ENCODE data around the gene SCARB1.

Gene SCARB1

GRCh38 chr12:124864326-124864752 lies 675 bp upstream of the SCARB1 start:
- no peak for DNase-seq (ENCODE audit: low read depth in 2 of 2)

GRCh38 chr12:124862768-124863415 lies 772 bp downstream of the SCARB1 start:
- no peak for DNase-seq (ENCODE audit: low read depth in 2 of 2)

GRCh38 chr12:124861898-124862676 lies 1.6 kb downstream of the SCARB1 start:
- DNase-seq (ENCODE audit: low read depth in 2 of 2): no peak

GRCh38 chr12:124861492-124861891 lies 2.2 kb downstream of the SCARB1 start:
- DNase-seq (ENCODE audit: low read depth in 2 of 2): no peak

DNA sequence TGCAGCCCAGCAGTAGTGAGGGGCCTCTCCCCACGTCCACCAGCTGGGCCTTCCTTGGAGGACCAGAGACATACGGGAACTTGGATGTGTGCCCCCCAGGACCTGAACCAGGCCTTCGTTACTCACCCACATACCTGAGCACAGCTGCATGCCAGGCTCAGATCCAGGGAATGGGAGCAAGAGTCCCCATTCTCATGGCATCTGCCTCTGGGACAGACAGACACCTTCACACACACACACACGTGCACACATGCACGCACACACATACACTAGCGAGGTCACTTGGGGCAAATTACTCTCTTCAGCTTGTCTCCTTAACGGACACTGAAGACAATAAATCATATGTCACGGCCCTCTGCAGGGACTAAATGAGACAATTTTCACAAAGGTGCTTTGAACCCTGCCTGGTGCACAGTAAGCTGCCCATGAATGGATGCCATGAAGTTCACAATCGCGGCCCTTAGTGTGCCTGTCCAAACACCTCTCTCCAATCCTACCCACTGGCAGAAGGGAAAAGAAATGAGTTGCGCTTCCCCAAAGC lies 5.7 kb downstream of the SCARB1 start:
- no peak for DNase-seq (ENCODE audit: low read depth in 2 of 2)

- no peak for DNase-seq (ENCODE audit: low read depth in 2 of 2)
Observed at GRCh38 chr12:124856842-124857178, 6.9 kb downstream of the SCARB1 start.

GRCh38 chr12:124856132-124856841 lies 7.4 kb downstream of the SCARB1 start:
- no peak for DNase-seq (ENCODE audit: low read depth in 2 of 2)

DNA sequence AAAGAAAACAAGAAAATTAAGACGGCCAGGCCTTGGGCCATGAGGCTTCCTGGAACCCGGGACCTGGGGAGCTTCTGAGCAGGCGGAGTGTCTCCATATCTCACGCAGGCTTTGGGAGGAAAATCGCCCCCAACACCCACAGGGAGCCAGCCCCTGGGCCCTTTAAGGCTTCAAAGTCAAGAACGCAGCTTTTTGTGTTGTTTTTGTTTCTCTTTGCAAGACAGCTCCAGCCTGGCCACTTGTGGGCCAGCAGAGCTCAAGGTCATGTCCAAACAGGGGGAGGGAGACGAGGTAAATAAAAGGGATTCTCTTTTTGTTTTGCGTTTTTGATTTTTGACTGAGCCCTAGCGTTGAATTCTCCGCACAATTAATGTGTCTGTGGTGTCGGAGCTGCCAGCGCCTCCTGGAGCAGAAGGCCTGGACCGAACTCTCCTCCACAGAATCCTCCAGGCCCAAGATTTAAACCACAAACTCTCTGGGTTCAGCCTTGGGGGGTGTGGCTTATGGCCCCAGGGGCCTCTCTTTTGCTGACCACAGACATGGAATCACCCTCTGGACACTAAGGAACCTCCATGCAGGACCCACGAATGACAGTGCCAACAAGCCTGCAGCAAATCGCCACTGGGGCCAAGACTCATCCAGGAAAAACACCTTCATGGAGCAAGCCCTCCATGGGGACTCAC lies 8.2 kb downstream of the SCARB1 start:
- DNase-seq (ENCODE audit: low read depth in 2 of 2): no peak

- no peak for DNase-seq (ENCODE audit: low read depth in 2 of 2)
Observed at GRCh38 chr12:124854637-124855184, 9.0 kb downstream of the SCARB1 start.

- no peak for DNase-seq (ENCODE audit: low read depth in 2 of 2)
Observed at GRCh38 chr12:124853781-124854636, 9.7 kb downstream of the SCARB1 start.

DNA sequence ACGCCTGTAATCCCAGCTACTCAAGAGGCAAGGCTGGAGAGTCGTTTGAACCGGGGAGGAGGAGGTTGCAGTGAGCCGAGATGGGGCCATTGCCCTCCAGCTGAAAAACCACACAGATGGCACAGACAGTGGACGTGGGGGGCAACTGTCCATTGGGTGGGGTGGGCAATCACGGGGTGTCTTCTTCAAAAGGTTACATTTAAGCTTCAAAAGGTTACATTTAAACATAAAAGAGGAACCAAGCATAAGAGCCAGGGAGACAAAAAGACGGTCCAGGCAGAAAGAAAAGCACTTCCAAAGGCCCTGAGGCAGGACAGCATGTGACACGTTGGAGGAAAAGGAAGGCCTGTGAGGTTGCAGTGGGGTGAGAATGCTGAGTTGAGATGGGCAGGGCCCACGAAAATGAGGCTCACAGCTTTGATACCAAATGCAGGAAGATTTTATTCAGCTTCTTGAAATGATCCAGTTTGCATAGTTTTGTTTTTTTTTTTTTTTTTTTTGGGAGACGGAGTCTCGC lies 10.7 kb downstream of the SCARB1 start:
- DNase-seq (ENCODE audit: low read depth in 2 of 2): no peak

GRCh38 chr12:124852329-124852831 lies 11.3 kb downstream of the SCARB1 start:
- no peak for DNase-seq (ENCODE audit: low read depth in 2 of 2)

DNA sequence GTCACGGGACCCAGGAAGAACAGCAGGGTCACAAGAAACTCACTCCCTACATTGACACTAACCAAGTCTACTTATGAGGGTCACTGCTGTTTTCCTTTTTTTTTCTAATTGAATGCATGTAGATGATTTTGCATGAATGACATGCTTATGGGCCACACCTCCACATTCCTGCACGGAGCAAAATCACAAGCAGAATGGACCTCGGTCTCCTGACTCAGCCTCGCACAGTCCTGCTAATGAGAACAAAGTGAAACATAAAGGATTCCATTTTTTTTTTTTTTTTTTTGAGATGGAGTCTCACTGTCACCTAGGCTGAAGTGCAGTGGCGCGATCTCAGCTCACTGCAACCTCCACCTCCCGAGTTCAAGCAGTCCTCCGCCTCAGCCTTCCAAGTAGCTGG lies 12.3 kb downstream of the SCARB1 start:
- no peak for DNase-seq (ENCODE audit: low read depth in 2 of 2)

DNA sequence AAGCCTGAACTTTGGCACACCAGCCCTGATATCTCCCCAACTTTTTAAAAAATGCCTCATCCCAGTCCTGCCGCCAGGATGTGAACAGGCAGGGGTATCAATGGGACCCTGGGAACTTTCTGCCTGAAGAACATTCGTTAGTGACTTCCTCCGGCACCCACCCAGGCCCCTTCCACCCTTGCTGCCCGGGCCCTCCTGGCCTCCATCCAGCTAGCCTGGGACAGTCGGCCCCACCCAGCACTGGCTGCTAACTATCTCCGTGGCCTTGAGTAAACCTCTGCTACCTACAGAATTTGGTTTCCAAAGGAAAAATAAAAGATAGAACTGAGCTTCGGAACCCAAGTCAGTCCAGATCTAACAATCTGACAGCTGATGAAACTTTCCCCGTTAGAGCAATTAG lies 14.3 kb downstream of the SCARB1 start:
- DNase-seq (ENCODE audit: low read depth in 2 of 2): no peak

DNA sequence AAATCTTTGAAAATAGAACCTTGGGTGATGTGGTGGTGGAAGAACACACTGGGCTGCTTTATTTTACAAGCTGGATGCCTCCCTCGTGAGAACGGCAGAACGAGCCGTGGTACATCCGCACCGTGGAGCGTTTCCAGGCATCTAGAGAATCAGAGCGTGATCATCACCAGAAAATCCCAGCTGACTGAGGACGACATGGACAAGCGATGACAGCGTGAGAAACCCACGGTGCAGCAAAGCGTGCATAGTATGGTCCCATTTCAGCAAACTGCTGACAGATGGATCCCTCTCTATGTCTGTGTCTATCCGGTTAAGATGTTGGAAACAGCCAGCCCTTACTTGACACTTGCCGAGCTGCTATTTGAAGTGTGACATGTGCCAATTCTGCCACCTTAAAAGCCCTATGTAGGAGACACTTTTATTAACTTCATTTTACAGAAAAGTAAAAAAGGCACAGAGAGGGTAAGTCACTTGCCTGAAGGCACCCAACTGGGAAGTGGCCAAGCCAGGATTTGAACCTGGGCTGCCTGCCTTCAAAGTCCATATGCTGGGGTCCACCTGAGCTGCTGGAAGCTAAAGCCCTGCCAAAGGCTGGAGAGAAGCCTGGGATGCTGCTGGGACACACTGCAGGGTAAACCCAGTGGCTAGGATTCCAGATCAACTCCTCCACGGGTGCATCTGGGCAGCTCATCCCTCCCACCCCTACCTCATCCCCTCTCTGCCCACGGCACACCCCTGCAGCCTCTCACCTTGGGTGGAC lies 14.9 kb downstream of the SCARB1 start:
- no peak for DNase-seq (ENCODE audit: low read depth in 2 of 2)

GRCh38 chr12:124847113-124848074 lies 16.3 kb downstream of the SCARB1 start:
- DNase-seq (ENCODE audit: low read depth in 2 of 2): no peak

- DNase-seq (ENCODE audit: low read depth in 2 of 2): no peak
Observed at GRCh38 chr12:124844411-124845397, 19.0 kb downstream of the SCARB1 start.
